SK-N-SH treated with all-trans-retinoic acid at 6 μM for 48 hours (cell line): ENCODE measurements around the gene KSR2.

Source experiments
- ATAC-seq: fragments of 200-7000 bp; cut with Tn5 transposase; 3 replicates; pipeline ENCODE4 v1.9.1; 2020; ENCODE audit warnings: mild to moderate bottlenecking, moderate library complexity
- ARNTL ChIP-seq: fragments of 450-650 bp; formaldehyde crosslinking; IDR thresholded peaks from 2 replicates; pipeline ENCODE4 v1.5.0; 2020; ENCODE audit warnings: low read depth, mild to moderate bottlenecking, moderate library complexity, borderline replicate concordance
- BACH2 ChIP-seq: fragments of 250-450 bp; sonication (Bioruptor Pico); IDR thresholded peaks from 2 replicates; pipeline ENCODE4 v1.9.0; 2021; ENCODE audit warnings: mild to moderate bottlenecking, borderline replicate concordance
- CSDC2 ChIP-seq: fragments of 250-450 bp; sonication (Bioruptor Pico); IDR thresholded peaks from 2 replicates; pipeline ENCODE4 v1.5.0; 2020; ENCODE audit warnings: mild to moderate bottlenecking, moderate library complexity
- ESRRG ChIP-seq: fragments of 250-450 bp; sonication (Bioruptor Pico); IDR thresholded peaks from 2 replicates; pipeline ENCODE4 v1.6.1; 2021; ENCODE audit warnings: mild to moderate bottlenecking
- GLIS3 ChIP-seq: fragments of 250-450 bp; sonication (Bioruptor Pico); IDR thresholded peaks from 2 replicates; pipeline ENCODE4 v1.5.0; 2020; ENCODE audit warnings: mild to moderate bottlenecking, moderate library complexity
- OSR1 ChIP-seq: fragments of 250-450 bp; sonication (Bioruptor Pico); IDR thresholded peaks from 2 replicates; pipeline ENCODE4 v1.8.0; 2022; ENCODE audit warnings: moderate library complexity, mild to moderate bottlenecking, inconsistent platforms
- PPARA ChIP-seq: fragments of 250-450 bp; sonication (Bioruptor Pico); IDR thresholded peaks from 2 replicates; pipeline ENCODE4 v1.5.0; 2020; ENCODE audit warnings: mild to moderate bottlenecking, borderline replicate concordance
- RARB ChIP-seq: fragments of 250-450 bp; sonication (Bioruptor Pico); IDR thresholded peaks from 2 replicates; pipeline ENCODE4 v1.8.0; 2021; ENCODE audit warnings: mild to moderate bottlenecking, moderate library complexity
- SNAI2 ChIP-seq: fragments of 250-450 bp; sonication (Bioruptor Pico); IDR thresholded peaks from 2 replicates; pipeline ENCODE4 v1.5.0; 2020; ENCODE audit warnings: mild to moderate bottlenecking, moderate library complexity
- TCF4 ChIP-seq: fragments of 250-450 bp; sonication (Bioruptor Pico); IDR thresholded peaks from 2 replicates; pipeline ENCODE4 v1.8.0; 2021; ENCODE audit warnings: mild to moderate bottlenecking, moderate library complexity, borderline replicate concordance
- TOX ChIP-seq: fragments of 250-450 bp; sonication (Bioruptor Pico); IDR thresholded peaks from 2 replicates; pipeline ENCODE4 v1.8.0; 2021; ENCODE audit warnings: mild to moderate bottlenecking, moderate library complexity, borderline replicate concordance
- ZC3H10 ChIP-seq: fragments of 250-450 bp; sonication (Bioruptor Pico); IDR thresholded peaks from 2 replicates; pipeline ENCODE4 v1.5.1; 2021; ENCODE audit warnings: mild to moderate bottlenecking, moderate library complexity
- ZFP3 ChIP-seq: fragments of 250-450 bp; sonication (Bioruptor Pico); IDR thresholded peaks from 2 replicates; pipeline ENCODE4 v1.5.0; 2020; ENCODE audit warnings: mild to moderate bottlenecking, moderate library complexity
- ZNF565 ChIP-seq: fragments of 450-650 bp; formaldehyde crosslinking; conservative IDR thresholded peaks from 2 replicates; pipeline ENCODE4 v1.5.0; 2020; ENCODE audit warnings: low read depth, mild to moderate bottlenecking, moderate library complexity
- ZNF70 ChIP-seq: fragments of 450-650 bp; formaldehyde crosslinking; IDR thresholded peaks from 2 replicates; pipeline ENCODE4 v1.5.0; 2020; ENCODE audit warnings: mild to moderate bottlenecking, moderate library complexity
- TF ChIP-seq, protein P1 (sequence below): fragments of 250-450 bp; sonication (Bioruptor Pico); IDR thresholded peaks from 2 replicates; pipeline ENCODE4 v1.5.1; 2020; ENCODE audit warnings: low read depth, mild to moderate bottlenecking, moderate library complexity
- TF ChIP-seq, protein P2 (sequence below): fragments of 250-450 bp; sonication (Bioruptor Pico); IDR thresholded peaks from 2 replicates; pipeline ENCODE4 v1.5.0; 2020; ENCODE audit warnings: mild to moderate bottlenecking, moderate library complexity
- TF ChIP-seq, protein P3 (sequence below): fragments of 250-450 bp; sonication (Bioruptor Pico); IDR thresholded peaks from 2 replicates; pipeline ENCODE4 v1.8.0; 2020; ENCODE audit warnings: mild to moderate bottlenecking, moderate library complexity, borderline replicate concordance
- TF ChIP-seq, protein P4 (sequence below): fragments of 250-450 bp; sonication (Bioruptor Pico); IDR thresholded peaks from 2 replicates; pipeline ENCODE4 v1.5.1; 2021; ENCODE audit warnings: mild to moderate bottlenecking, moderate library complexity

KSR2 gene

DNA sequence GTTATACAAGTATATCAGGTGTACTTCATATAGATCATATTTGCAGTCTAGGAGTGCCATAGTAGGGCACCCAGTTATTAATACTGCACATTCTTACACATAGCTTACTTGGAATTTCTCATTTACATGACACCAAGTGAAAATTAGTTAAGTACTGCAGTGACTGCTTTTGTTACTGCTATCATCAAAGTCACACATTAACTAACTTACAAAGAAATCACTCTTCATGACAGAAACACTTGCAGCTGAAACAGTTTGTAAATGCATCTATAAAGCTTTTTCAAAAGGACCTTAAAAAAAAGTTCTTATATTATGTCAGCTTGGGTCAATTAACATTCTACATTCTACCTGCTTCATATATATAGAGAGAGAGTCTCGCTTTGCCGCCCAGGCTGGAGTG, 29.9 kb upstream of the KSR2 start (continued):
- TF ChIP-seq, protein P1, sequence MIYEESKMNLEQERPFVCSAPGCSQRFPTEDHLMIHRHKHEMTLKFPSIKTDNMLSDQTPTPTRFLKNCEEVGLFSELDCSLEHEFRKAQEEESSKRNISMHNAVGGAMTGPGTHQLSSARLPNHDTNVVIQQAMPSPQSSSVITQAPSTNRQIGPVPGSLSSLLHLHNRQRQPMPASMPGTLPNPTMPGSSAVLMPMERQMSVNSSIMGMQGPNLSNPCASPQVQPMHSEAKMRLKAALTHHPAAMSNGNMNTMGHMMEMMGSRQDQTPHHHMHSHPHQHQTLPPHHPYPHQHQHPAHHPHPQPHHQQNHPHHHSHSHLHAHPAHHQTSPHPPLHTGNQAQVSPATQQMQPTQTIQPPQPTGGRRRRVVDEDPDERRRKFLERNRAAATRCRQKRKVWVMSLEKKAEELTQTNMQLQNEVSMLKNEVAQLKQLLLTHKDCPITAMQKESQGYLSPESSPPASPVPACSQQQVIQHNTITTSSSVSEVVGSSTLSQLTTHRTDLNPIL (CRISPR knock-in tag) = no peak
- TF ChIP-seq SNAI2 (CRISPR knock-in tag) = no peak
- no peak for TF ChIP-seq GLIS3 (CRISPR knock-in tag)
- no peak for TF ChIP-seq CSDC2 (CRISPR knock-in tag)

DNA sequence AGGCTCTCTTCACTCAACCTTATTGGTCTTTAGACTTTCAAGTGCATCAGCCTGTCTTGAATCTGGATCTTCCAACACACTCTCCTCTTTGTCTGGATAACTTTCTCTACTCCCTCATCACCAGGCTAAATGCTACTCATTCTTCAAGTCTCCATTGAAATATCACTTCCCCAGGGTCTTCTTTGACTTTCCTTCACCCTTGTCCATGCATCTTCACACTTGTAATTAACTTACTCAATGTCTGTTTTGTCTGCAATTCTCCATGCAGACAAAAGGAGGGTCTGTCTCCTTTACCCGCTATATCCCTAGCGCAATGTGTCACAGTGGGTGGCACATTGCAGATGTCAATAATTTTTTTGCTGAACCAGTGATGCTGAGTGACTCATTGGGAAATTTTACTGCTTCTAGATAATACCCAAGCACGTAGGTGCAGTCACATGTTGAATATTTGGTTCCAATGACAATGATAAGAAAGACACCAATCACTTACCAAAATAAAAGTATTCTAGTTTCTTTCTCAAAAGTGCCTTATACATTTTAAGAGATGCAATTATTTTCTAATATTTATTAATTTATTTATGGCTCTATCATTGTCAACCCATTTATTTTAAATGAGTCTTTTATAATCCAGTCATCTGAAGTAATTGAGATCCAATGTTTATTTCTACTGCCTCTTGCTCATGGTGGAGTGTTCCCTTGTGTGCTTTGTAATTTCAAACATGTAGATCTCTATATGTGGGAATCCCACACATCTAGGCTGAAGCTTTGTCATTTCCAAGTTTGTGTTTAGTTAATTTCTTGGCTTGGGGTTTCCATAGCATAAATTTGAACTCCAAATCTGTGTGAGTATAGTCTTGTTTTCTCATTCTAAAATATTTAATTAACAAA, 26.0 kb upstream of the KSR2 start:
- no peak for ATAC-seq
- TF ChIP-seq, protein P1 (CRISPR knock-in tag) = no peak
- TF ChIP-seq RARB (CRISPR knock-in tag) (no peak), PPARA (CRISPR knock-in tag) (no peak), ARNTL (no peak), ZFP3 (no peak), ZNF70 (CRISPR knock-in tag) (no peak), TOX (no peak), ESRRG (CRISPR knock-in tag) (no peak), OSR1 (no peak), BACH2 (CRISPR knock-in tag) (no peak), ZNF565 (CRISPR knock-in tag) (no peak), CSDC2 (CRISPR knock-in tag) (no peak), ZC3H10 (CRISPR knock-in tag) (no peak)
- TF ChIP-seq, protein P2, sequence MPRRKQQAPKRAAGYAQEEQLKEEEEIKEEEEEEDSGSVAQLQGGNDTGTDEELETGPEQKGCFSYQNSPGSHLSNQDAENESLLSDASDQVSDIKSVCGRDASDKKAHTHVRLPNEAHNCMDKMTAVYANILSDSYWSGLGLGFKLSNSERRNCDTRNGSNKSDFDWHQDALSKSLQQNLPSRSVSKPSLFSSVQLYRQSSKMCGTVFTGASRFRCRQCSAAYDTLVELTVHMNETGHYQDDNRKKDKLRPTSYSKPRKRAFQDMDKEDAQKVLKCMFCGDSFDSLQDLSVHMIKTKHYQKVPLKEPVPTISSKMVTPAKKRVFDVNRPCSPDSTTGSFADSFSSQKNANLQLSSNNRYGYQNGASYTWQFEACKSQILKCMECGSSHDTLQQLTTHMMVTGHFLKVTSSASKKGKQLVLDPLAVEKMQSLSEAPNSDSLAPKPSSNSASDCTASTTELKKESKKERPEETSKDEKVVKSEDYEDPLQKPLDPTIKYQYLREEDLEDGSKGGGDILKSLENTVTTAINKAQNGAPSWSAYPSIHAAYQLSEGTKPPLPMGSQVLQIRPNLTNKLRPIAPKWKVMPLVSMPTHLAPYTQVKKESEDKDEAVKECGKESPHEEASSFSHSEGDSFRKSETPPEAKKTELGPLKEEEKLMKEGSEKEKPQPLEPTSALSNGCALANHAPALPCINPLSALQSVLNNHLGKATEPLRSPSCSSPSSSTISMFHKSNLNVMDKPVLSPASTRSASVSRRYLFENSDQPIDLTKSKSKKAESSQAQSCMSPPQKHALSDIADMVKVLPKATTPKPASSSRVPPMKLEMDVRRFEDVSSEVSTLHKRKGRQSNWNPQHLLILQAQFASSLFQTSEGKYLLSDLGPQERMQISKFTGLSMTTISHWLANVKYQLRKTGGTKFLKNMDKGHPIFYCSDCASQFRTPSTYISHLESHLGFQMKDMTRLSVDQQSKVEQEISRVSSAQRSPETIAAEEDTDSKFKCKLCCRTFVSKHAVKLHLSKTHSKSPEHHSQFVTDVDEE (CRISPR knock-in tag) = no peak
- TF ChIP-seq, protein P3, sequence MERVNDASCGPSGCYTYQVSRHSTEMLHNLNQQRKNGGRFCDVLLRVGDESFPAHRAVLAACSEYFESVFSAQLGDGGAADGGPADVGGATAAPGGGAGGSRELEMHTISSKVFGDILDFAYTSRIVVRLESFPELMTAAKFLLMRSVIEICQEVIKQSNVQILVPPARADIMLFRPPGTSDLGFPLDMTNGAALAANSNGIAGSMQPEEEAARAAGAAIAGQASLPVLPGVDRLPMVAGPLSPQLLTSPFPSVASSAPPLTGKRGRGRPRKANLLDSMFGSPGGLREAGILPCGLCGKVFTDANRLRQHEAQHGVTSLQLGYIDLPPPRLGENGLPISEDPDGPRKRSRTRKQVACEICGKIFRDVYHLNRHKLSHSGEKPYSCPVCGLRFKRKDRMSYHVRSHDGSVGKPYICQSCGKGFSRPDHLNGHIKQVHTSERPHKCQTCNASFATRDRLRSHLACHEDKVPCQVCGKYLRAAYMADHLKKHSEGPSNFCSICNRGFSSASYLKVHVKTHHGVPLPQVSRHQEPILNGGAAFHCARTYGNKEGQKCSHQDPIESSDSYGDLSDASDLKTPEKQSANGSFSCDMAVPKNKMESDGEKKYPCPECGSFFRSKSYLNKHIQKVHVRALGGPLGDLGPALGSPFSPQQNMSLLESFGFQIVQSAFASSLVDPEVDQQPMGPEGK (CRISPR knock-in tag) = no peak
- TF ChIP-seq, protein P4, sequence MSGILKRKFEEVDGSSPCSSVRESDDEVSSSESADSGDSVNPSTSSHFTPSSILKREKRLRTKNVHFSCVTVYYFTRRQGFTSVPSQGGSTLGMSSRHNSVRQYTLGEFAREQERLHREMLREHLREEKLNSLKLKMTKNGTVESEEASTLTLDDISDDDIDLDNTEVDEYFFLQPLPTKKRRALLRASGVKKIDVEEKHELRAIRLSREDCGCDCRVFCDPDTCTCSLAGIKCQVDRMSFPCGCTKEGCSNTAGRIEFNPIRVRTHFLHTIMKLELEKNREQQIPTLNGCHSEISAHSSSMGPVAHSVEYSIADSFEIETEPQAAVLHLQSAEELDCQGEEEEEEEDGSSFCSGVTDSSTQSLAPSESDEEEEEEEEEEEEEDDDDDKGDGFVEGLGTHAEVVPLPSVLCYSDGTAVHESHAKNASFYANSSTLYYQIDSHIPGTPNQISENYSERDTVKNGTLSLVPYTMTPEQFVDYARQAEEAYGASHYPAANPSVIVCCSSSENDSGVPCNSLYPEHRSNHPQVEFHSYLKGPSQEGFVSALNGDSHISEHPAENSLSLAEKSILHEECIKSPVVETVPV (CRISPR knock-in tag) = no peak

DNA sequence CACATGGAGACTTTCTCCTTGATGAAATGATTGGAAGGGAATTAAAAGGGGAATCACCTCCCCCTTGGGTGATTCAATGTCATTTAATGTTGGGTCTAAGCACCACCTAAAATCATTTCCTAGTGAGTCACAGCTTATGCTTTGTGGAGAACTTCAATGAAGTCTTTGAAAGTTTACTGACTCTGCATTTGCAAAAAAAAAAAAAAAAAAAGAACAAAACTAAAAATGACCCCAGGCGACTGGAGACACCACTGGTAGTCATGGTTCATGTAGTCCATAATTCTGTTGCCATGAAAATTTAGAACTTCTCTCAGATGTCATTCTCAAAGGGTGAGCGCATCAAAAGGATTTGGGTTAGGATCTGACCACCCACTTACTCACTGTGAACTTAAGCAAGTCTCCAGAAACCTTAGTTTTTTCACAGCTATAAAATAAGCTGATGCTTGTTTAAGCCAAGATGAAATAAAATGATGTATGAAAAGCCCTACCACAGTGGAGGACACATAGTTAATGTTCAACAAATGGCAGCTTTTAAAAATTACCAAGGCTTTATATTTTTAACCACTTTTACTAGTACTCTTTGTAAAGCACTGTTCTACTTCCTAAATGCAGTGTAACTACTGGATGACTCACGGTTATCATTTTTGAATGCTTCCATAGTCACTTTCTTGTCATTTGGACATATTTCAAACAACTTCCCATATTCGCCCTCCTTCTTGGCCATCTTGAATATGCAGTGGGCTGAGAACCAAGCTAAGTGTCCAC, 18.1 kb upstream of the KSR2 start:
- ATAC-seq = no peak; the same call in 2 of the 3 replicates
- TF ChIP-seq ESRRG (CRISPR knock-in tag) (no peak), TCF4 (CRISPR knock-in tag) (no peak), ARNTL (no peak), ZNF70 (CRISPR knock-in tag) (no peak), BACH2 (CRISPR knock-in tag) (no peak), OSR1 (no peak), CSDC2 (CRISPR knock-in tag) (no peak)
- TF ChIP-seq, protein P2 (CRISPR knock-in tag) = no peak
